ENCODE results near the gene CALU. TPM values are rescaled to one million over a fixed set of nuclear protein-coding genes. Genes with fewer than 3 reads are reported as not detected.

Gene CALU
- total RNA-seq, 1 donor from 2014 or later, result 145 TPM

- Mint-ChIP-seq H3K27ac (ENCODE audit: unreplicated experiment) (peak overlapping the region; percentile 87), H3K4me1 (peaks cover 22% of the 10 kb centered on the region), H3K9me3 (no peaks in the 10 kb centered on the region), H3K36me3 (ENCODE audit: low read depth) (no peaks in the 10 kb centered on the region), H3K4me3 (peak overlapping the region; percentile 90), H3K27me3 (ENCODE audit: low read depth) (peaks cover 51% of the 10 kb centered on the region)
- peak; percentile 63 for DNase-seq (ENCODE audit: low read depth, low spot score)
- TF ChIP-seq CTCF (conservative IDR thresholded peaks at IDR 0.05), result peak; percentile 52
These were observed 41.8 kb upstream of the CALU start for GRCh38 chr7:128697302-128697905.

DNA sequence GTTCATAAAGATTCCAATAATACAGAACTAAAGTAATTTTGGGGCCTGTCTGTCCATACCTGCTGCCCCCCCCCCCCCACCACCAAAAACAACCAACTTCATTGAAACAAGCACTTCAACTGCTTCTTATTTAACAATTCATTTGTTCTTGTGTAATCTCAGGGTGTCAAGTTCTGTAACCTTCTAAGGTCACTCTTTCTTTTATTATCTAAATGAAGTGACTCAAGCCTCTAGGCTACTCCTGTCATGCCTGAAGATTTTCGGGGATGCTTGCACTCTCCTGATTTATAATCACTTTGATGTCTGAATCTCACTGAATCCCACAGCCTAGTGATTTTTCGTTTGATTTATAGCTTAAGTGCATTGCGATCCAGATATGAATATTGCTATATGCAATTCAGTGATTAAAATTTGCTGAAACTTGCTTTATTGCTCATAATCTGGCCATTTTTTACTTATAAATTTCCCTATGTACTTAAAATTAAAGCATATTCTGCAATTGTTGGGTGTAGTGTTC lies 39.9 kb upstream of the CALU start:
- Mint-ChIP-seq H3K36me3 (ENCODE audit: low read depth) (no peaks in the 10 kb centered on the region), H3K27ac (ENCODE audit: unreplicated experiment) (no peak overlapping the region), H3K4me1 (peaks cover 22% of the 10 kb centered on the region), H3K9me3 (no peaks in the 10 kb centered on the region), H3K27me3 (ENCODE audit: low read depth) (peaks cover 57% of the 10 kb centered on the region), H3K4me3 (no peak overlapping the region)
- no peak for TF ChIP-seq CTCF (conservative IDR thresholded peaks at IDR 0.05)
- DNase-seq (ENCODE audit: low read depth, low spot score), result no peak

DNA sequence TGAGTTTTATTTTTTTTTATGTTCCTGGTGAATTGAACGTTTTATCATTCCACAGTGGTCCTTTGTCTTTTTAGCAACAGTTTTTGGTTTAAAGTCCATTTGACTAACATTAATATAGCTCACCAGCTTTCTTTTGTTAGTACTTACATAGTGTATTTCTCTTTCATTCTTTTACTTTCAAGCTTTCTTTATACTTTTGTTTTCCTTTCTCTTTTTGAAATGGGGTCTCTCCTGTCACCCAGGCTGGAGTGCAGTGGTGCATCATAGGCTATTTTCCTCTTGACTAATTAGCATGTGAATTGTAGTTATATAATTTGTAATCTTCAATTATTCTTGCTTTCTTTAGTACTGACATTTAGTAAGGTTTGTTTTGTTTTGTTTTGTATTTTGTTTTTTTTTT lies 39.3 kb upstream of the CALU start:
- no peak for TF ChIP-seq CTCF (conservative IDR thresholded peaks at IDR 0.05)

GRCh38 chr7:128701062-128701785 lies 37.9 kb upstream of the CALU start:
- Mint-ChIP-seq H3K4me3 (no peak overlapping the region), H3K27me3 (ENCODE audit: low read depth) (peaks cover 56% of the 10 kb centered on the region), H3K36me3 (ENCODE audit: low read depth) (no peaks in the 10 kb centered on the region), H3K27ac (ENCODE audit: unreplicated experiment) (no peak overlapping the region), H3K9me3 (no peaks in the 10 kb centered on the region), H3K4me1 (peaks cover 22% of the 10 kb centered on the region)
- no peak for DNase-seq (ENCODE audit: low read depth, low spot score)
- TF ChIP-seq CTCF (conservative IDR thresholded peaks at IDR 0.05), result no peak

More for the DNA sequence above, 39.3 kb upstream of the CALU start:
- Mint-ChIP-seq H3K4me1 (peaks cover 22% of the 10 kb centered on the region), H3K9me3 (no peaks in the 10 kb centered on the region), H3K36me3 (ENCODE audit: low read depth) (no peaks in the 10 kb centered on the region), H3K27ac (ENCODE audit: unreplicated experiment) (no peak overlapping the region), H3K27me3 (ENCODE audit: low read depth) (peaks cover 57% of the 10 kb centered on the region), H3K4me3 (no peak overlapping the region)
- no peak for DNase-seq (ENCODE audit: low read depth, low spot score)

- Mint-ChIP-seq H3K9me3 (no peaks in the 10 kb centered on the region), H3K4me3 (no peak overlapping the region), H3K27ac (ENCODE audit: unreplicated experiment) (no peak overlapping the region), H3K4me1 (peaks cover 11% of the 10 kb centered on the region), H3K27me3 (ENCODE audit: low read depth) (peaks cover 31% of the 10 kb centered on the region), H3K36me3 (ENCODE audit: low read depth) (no peaks in the 10 kb centered on the region)
- TF ChIP-seq CTCF (conservative IDR thresholded peaks at IDR 0.05), result no peak
- DNase-seq (ENCODE audit: low read depth, low spot score), result no peak
These were observed 35.4 kb upstream of the CALU start for GRCh38 chr7:128703609-128704241.

All from neural crest cell (in vitro differentiated cells).